Astrocyte of the hippocampus (primary cell): Measurements from ENCODE around the gene PTGER3.

ENCODE experiments used
- DNase-seq: peaks from one replicate; pipeline ENCODE4 v3.0.0; 2011; ENCODE audit warnings: low read depth, low spot score

Gene PTGER3

DNA sequence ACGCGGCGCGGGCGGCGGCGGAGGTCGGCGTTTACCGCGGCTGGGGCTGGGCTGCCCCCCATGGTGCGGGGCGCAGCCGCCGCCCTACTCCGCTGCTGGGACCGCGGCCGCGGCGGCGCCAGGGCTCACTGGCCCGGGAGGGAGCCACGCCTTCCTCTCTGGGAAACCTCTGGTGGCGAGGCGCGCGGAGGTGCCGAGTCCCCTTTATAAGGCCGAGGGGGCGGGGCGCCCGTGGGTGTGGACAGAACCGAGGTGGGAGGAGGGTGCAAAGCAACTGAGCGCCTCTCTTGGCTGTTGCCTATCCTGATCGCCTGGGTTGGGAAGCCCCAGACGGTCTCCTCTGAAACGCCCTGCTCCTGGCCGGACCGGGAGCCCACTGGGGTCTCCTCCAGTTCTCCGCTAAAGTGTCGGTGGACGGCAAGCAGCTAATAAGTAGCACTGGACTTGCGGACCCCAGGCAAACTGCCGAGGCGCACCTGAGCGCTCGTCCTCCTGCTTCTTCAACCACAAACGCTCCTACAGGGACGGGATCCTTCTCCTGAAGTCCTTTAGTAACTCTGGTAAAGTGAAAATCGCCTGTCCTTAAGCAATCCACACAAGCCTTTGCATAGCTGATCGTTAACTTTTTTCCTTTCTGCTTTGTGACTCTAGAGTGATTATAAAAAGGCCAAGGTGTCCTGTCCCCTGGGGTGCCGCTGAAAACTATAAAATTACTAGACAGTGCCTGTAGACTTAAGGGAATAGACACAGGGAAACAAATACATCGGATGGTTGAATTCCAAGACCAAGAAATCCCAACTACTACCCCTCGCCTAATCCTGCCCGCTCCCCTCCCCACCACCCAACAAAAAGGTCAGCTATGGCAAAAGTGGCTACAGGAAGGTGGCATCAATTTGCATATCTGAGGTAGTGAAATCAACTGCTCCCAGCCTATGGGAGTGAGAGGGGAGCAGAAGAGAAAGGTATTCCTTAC lies at the start of gene PTGER3:
TSS of gene PTGER3 (minus strand) at position 182 of the 973 bp plus-strand sequence. CDS start 239 bp downstream, outside the sequence.
- peak; percentile 50 for DNase-seq

DNA sequence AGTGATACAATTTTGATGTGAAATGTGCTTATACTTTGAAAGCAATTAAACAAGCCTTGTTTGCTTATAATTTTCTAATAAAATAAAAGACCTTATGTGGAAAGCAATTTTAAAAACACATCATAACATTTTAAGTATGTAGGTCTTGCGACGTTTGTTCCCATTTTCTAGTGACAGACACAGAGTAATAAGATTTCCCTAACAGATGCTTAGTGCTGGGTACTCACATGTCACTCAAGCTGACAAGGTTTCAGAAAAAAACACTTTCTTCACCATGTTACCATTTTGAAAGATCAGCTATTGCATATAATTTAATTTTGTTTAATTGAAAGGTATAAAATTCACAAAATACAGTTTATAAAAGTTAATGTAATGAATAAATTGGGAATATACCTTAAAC lies 47.3 kb upstream of the PTGER3 start:
- DNase-seq, result no peak

DNA sequence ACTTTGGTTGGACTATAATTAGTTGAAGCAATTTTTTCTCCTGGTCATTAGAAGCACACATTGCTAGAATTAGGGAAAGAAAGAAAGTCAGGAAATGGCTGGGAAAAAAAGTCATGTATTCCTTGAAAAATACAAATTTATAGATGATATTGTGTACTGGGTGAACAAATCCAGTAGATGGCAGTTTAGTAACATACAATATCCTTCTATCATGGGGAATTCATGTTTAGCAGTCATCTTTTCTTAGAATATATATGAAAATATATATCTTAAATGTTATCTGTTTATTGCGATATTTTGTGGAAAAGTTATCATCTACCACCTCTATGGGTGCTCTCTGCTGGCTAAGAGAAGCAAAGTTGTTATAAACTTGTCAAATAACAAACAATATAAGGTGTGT lies 46.3 kb upstream of the PTGER3 start:
- peak; percentile 25 for DNase-seq

- peak; percentile 89 for DNase-seq
Measured at GRCh38 chr1:71089536-71090270, 42.1 kb upstream of the PTGER3 start.

DNA sequence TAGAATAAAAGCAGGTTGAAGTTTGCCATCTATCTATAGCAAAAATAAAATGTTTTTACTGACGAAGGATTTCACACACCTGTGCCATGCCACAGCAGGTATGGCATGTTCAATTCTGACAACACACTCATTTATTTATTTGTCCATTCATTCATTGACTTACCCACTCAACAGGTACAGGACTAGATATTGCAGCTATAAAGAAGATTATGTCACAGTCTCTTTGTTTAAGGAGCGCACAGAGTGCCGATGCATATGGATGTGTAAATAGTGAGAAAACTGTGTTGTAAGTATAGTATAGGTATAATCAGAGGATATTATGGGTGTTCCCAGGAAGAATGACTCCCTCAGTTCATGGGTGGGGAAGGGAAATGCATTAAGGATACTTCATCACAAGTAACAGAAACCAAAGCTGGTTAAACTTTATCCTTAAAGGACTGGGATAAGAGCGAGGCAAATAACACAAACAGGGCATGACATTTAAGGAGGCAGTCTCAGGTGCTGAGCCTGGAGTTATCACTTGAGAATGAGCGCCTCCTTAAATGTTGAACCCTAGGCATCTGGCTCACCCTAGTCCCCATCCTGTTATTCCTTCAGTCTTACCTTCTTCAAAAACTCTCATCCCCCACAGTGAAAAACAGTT lies 41.1 kb upstream of the PTGER3 start:
- no peak for DNase-seq

DNA sequence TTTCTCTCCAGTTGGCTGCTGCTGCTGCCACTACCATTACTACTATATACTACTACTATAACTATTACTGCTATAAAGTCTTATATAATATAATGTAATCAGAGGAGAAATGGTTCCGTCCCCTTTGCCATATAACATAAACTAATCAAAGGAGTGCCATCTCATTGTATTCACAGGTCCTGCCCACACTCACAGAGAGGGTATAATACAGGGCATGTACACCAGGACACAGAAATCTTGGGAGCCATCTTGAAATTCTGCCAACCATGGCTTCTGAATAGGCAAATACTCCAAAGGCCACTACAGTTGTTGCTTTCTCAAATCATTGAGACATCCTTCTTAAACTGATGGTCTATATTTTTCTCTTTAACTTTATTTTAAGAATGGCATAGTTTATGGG lies 40.1 kb upstream of the PTGER3 start:
- no peak for DNase-seq

- no peak for DNase-seq
Measured at GRCh38 chr1:71087060-71087459, 39.4 kb upstream of the PTGER3 start.

DNA sequence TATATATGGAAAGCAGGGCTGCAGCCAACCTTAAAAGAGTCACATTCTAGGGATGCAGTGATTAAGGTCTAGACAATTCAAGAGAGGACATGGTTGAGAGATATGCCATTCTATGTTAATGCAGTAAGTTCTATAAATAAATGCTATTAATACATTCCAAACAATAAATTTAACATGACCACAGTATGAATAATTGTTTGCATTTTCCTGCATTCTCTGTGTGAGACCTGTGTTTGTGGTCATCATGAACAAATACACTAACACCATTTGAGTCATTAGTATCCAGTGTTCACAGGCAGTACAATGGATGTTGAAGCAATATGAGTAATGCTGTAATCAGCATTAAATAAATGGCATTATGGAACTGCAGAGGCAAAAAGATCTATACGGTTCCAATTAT lies 38.7 kb upstream of the PTGER3 start:
- peak; percentile 43 for DNase-seq

DNA sequence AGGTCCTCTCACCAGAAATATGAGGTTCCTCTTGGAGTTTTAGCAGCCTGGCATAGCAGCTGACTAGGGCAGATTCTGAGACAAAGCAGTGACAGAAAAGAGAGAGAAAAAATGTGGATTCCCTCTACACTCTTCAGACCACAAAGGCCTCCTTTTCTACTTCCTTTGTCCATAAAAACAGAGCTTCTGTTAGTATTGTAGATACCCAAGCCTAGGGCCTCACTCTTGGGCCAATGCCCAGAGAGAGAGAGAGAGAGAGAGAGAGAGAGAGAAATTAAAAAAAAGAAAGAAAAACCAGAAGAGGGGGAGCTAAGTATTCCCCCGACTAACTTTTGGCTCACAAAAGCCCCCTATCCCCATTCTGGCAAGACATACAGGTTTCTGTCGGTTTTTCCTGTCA lies 35.7 kb upstream of the PTGER3 start:
- peak; percentile 18 for DNase-seq

DNA sequence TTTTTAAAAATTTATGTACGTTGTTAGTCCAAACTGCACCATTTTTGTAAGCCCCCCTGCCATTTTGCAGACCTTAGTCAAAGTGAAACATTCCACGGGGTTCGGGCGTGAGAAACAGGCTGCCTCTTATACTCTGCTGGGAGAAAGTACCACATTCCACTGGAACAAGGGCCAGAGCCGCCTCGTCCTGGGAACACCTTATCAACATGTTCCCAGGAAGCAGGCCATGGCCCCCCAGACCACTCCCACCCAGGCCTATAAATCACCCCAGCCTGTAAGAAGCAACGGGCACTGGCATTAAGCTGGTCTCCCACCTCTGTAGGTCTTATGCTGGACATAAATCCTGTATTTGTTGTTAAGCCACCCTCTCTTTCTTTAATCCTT lies 34.1 kb upstream of the PTGER3 start:
- DNase-seq, result no peak

DNA sequence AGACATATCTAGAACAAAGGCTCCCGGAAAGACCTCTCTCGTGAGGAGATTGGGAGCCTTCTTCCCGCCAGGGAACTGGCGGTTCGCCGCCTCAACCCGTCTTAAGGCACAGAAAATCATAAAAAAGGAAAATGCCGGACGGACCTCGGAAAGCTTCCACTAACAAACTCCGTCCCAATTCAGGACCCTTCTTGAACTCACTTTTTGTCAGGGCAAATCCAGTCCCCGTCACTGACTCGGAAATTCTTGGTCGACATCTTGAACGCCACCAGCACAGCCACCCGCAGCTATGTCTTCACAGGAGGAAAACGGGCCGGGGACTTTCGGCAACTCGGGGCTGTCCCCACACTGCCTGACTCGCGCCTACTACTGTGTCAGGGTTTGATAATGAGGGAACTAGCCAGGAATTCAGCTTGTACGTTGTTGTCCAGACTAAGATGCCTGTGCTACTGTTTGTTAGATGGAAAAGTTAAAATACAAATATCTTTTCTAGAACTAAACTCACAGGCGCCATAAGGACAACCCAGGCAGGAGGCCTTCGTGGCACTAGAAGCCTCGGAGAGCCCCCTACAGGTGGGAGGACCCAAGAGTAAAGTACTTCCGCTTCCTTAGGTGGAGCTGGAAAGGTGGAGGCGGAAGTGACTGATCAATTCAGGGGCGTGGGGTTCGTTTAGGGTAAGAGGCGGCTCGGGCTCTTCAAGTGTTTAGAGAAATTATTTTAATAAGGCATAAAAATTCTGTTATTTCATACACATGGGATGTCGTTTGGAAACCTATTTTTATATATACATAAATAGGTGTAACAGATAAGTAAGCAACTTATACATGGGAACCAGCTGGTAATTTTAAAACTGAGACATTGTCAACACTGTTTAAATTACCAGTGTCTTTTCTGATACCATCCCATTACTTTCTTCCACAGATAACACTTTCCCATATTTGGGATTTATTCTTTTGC lies 33.4 kb upstream of the PTGER3 start, which contains the start of gene ZRANB2:
TSS of gene ZRANB2 (minus strand) at position 297 of the 958 bp plus-strand sequence. CDS start at position 257, 40 bp downstream.
- DNase-seq, result peak; percentile 96

GRCh38 chr1:71080230-71080738 lies 32.7 kb upstream of the PTGER3 start:
- no peak for DNase-seq

DNA sequence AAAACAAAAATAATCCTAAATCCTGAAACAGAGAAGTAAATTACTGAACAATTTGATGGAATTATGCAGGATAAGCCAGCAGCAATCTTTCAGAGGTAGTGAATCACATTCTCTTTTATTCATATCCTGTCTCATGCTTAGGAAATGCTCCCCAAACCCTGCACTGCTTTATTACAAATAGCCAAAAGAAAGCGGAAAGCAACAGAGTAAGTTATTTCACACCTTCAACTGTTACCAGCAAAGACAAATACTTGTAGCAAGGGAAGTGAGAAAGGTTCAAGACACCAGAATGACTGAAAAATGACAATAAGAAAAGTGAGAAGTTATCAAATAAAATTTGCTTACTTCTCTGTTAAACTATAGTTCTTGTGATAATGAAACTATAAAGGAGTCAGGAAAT lies 27.1 kb upstream of the PTGER3 start:
- no peak for DNase-seq

DNA sequence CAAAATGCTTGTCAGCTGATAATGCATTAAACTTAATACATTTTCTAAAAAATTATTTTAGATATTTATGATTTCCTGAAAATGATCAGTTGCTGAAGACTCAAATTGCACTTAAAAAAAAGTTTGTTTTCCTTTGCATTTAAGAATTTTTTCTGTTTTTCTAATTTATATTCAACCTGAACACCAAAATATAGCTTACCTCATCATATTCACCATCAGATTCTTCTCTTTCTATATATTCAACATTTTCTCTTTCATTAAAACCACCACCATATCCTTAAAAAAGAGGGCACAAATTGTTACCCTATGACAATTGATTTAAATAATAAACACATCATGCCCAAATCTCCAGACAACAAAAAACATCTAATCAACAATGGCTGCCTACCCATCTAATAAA lies 24.7 kb upstream of the PTGER3 start:
- DNase-seq, result no peak

- no peak for DNase-seq
Measured at GRCh38 chr1:71071720-71072119, 24.1 kb upstream of the PTGER3 start.

GRCh38 chr1:71068325-71069240 lies 21.0 kb upstream of the PTGER3 start:
- DNase-seq, result no peak

DNA sequence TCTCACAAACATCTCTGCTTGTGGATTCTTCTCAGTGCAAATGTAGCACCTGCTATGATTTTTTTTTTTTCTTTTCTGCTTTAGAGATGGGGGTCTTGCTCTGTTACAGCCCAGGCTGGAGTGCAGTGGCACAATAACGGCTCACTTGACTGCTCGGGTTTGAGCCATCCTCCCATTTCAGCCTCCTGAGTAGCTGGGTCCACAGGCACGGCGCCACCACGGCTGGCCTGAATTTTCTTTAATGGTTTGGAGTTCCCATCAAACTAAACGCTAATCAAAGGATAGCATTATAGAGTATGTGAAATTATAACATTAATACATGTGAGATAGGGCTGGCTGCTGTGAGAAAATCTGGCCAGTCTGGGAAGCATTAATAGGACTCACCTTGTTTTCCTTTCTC lies 7.2 kb upstream of the PTGER3 start:
- DNase-seq, result no peak

GRCh38 chr1:71054281-71054731 lies 6.7 kb upstream of the PTGER3 start:
- no peak for DNase-seq

- DNase-seq, result no peak
Measured at GRCh38 chr1:71053758-71054157, 6.1 kb upstream of the PTGER3 start.

DNA sequence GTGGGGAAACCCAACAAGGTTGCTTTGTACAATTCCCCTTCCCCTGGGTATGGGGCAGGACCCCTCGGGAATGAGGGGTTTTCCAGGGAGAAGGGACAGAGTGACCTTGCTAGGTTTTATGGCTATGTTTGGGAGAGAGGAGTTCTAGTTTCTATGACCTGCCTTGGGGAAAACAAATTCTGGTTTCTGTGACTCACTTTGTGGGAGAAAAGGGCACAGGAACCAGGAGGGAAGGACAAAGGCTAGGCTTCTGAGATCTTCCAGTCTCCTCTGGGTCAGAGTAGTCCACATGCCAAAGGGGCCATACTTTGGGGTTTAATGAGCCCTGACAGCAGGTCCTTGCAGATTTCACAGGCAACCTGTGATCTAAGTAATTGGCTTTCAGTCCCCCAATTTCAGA lies 5.5 kb upstream of the PTGER3 start:
- DNase-seq, result no peak
